Measurements from ENCODE around the gene NAPB. TPM values are rescaled to one million over a fixed set of nuclear protein-coding genes. Genes with fewer than 3 reads are reported as not detected.
"Not testable (repeated sequence)": the region's sequence is repeated elsewhere in the genome, so short reads cannot be mapped to it uniquely, and the experiment has no call there.

NAPB gene
- total RNA-seq, 1 experiment from 2014 or later, result 14.2 TPM

DNA sequence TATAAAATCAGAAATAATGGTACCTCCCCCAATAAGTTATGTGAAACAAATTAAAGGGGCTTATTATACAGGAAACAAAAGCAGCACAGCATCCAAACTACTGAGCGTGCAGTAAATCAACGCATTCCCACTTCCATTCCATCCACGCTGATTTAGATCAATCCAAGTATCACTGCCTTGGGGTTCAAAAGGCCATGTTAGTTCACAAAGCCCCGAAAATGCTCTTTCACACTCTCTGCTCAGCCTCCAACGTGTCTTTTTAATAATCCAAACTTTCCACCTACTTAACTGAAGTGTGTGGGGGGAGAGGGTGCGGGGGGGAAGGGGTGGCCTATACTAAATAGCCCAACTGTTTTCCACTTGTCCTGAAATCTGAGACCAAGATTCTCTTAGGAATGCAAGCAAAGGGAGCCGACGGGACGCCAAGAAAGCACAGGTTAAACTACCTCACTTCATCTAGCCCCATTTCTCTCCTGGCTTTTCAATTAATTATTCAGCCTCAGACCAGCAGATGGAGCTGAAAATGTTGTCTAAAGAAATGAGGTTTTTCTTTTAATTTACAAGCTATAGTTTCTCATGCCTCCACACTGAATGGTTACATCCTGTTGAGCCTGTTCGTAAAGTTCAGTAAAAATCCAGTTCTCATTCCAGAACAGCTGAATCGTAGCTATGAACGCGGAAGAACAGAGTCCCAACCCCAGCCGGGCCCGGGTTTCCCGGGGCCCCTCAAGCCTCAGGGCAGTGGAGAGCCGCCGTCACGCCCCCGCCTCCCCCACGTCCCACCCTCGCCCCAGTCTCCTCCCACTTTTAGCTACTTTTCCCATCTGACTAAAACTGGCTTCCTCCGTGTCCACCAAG, 71.7 kb downstream of the NAPB start:
- no peak for DNase-seq (ENCODE audit: low read depth)

DNA sequence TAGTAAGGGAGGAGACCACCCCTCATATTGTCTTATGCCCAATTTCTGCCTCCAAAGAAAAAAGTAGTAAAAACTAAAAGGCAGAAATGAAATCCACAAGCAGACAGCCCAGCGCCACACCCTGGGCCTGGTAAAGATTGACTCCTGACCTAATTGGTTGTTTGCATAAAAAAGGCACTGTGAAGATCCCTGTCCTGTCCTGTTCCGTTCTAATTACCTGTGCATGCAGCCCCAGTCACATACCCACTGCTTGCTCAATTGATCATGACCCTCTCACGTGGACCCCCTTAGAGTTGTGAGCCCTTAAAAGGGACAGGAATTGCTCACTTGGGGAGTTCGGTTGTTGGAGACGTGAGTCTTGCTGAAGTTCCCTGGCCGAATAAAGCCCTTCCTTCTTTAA, 72.8 kb downstream of the NAPB start:
- DNase-seq (ENCODE audit: low read depth), result not testable (repeated sequence)

DNA sequence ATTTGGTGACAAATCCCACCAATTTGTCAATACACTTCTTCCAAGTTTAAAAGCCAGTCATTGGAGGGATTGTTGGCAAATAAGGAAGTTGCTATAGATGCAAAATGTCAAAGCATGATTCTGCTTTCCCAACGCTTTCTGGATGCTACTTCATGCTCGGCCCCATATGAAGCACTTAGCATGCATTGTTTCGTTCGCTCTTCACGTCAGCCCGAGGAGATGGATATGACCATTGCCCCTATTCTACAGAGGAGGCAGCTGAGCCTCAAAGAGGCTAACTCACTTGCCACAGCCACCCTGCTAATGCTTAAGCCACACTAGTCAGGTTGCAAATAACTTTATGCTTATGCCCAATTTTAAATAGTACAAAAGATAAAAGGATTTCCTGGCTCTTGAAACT, 73.5 kb downstream of the NAPB start:
- DNase-seq (ENCODE audit: low read depth), result no peak

DNA sequence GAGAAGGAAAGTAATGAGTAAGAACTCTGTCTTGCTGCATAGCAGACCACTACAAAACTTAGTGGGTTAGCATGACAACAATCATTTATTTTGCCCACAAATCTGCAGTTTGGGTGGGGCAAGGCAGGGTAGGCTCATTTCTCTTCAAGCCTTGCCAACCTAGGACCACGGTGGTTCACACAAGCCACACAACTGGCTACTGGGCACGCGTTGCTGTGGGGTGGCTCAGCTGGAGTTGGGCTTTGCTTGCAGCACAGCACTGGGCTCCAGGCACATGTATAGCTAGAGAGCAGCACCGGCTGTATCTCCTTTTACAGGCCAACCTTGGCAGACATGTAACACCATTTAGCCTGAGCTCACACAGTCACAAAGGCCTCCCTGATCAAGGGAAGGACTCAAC, 75.3 kb downstream of the NAPB start:
- DNase-seq (ENCODE audit: low read depth), result no peak

DNA sequence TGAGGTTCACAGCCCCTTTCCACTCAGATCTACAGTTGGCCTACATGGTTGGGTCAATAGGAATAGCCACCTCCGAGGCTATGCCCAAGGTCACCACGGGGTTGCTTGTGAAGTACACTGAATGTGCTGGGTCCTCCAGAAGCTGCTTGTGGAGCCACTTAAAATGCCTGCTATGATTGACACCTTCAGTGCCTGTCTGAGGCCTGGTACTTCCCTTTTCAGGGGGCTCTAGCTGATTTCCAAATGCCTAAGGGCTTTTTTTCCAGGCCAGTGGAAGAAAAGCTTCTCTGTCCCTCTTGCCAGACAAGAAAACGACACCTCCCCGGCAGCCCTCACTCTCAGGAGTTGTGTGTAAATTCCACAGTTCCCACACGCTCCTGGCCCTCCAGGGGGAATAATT, 77.0 kb downstream of the NAPB start:
- no peak for DNase-seq (ENCODE audit: low read depth)

DNA sequence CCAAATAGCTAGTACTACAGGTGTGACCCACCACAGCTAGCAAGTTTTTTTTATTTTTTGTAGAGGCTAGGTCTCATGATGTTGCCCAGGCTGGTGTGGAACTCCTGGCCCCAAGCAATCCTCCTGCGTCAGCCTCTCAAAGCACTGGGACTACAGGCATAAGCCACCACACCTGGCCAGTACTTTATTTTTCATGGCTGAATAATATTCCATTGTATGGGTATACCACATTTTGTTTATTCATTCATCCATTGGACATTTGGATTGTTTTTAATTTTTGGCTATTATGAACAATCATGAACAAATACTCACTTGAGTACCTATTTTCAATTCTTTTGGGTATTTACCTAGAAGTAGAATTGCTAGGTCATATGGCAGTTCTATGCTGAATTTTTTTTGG, 77.7 kb downstream of the NAPB start:
- no peak for DNase-seq (ENCODE audit: low read depth)

DNA sequence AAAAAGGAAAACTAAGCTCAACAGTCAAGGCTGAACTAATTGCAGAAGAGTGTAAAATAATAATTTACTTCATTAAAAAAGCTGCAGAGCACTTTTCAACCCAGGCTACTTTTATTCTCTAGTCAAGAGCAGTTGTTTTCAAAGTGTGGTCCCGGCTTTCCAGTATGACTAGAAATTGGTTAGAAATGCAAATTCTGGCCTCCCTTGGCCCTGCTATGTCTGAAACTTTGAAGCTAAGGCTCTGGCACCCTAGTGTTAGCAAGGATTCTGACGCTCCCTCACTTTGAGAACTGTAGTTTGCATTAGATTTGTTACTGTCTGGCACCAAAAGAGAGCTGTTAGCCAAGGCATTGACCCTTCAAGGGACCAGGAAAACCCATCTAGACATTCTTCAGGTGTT, 80.2 kb downstream of the NAPB start:
- no peak for DNase-seq (ENCODE audit: low read depth)

DNA sequence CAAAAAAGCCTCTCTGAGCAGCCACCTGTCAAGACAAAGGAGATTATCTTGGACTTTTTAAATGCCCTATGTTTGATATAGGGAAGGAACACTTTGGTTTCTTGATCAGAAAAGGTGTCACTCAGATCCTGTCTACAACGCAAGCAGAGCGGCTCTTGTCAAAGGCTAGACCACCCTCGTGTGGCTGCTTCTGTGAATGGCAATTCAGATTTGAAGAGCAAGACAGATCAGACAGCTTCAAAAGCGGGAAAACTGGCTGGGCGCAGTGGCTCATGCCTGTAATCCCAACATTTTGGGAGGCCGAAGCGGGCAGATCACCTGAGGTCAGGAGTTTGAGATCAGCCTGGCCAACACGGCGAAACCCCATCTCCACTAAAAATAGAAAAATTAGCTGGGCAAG, 80.8 kb downstream of the NAPB start:
- peak; percentile 64 for DNase-seq (ENCODE audit: low read depth)

DNA sequence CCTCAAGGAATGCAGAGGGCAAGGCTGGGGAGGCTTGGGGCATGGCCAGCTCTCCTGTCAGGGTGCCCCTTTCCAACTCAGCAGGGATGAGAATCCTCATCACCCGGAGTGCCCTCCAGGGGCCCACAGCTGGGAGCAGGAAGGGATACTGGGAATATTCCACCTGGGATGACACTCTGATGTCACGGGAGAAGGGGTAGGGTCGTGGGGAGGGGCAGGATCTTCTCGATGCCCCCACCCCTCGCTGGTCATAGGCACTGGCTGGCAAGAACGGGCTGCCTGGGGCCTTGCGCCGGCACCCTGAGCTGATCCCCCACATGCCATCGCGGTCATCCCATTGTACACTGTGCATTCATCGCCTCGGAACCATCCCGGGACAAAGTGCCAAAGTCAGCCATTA, 81.3 kb downstream of the NAPB start:
- DNase-seq (ENCODE audit: low read depth), result no peak

DNA sequence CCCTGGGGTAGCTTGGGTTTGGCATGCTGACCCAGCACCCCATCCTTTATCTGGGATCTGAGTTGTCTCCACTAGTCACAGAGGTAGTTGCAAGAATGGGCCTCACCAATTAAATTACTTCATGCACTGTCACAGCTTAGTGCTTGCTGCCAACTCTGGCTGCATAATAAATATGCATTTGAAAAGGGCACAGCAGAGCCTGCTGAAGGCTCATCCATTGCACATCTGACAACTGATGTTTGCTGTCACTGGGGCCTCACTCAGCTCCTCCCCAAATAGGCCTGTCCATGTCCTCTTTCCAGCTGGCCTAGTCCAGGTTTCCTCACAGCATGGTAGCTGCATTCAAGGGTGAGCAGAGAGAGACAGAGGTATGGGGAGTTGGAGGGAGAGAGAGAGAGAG, 84.0 kb downstream of the NAPB start:
- DNase-seq (ENCODE audit: low read depth), result no peak

DNA sequence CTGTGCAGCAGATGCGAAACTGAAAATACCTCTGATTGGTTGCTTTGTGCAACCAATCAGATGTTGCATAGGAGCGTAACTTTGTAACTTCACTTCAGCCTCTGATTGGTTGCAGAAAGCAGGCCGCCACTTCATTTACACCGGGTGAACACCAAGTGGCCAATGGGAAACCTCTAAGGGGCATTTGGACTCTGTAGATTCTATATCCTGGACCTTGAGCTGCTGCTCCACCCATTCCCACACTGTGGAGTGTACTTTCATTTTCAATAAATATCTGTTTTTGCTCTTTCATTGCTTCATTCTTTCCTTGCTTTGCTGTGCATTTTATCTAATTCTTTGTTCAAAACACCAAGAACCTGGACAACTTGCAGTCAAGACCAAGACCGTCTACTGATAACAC, 84.8 kb downstream of the NAPB start:
- DNase-seq (ENCODE audit: low read depth), result no peak

DNA sequence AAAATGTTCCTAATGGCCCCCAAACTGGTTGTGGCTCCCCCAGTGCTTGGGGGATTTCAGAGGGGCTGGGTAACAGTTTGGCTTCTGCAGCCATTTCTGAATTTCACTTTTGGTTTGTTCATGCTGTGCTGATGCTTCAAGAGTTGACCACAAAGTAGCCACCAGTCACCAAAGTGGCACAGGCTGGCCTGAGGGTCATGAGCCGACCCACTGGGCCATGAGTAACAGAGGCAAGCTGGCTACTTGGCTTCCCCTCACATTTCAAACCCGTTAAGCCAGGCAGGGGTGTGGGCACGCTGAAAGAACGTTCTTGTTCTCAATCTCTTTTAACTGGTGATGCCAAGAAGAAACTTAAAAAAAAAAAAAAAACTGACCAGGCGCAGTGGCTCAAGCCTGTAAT, 85.8 kb downstream of the NAPB start:
- DNase-seq (ENCODE audit: low read depth), result no peak

DNA sequence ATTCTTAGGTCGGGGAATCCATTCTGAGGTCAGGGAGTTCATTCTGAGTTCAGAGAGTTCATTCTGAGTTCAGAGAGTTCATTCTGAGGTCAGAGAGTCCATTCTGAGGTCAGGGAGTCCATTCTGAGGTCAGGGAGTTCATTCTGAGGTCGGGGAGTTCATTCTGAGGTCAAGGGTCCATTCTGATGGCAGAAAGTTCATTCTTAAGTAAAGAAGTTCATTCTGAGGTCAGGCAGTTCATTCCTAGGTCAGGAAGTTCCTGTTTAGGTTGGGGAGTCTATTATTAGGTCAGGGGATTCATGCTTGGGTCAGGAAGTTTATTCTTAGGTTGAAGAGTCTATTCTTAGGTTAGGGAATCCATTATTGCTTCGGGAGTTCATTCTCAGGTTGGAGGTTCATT, 87.2 kb downstream of the NAPB start:
- no peak for DNase-seq (ENCODE audit: low read depth)

DNA sequence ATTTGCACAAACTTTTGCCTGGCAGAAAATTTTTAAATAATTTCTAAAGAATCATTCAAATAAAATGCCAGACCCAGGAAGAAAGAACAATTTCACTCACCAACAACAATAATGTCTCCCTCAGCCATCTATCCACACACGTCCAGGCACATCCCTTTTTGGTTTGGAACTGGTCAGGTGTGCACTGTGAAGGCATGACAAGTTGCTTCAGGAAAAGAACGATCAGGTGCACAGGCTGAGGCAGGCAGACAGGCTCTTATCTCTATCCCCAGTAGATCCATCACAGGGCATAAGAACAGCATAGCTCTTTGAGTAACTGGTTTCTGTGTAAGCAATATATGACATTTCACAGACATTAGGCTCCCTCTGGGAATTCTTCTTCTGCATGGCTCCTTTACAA, 88.8 kb downstream of the NAPB start:
- no peak for DNase-seq (ENCODE audit: low read depth)

DNA sequence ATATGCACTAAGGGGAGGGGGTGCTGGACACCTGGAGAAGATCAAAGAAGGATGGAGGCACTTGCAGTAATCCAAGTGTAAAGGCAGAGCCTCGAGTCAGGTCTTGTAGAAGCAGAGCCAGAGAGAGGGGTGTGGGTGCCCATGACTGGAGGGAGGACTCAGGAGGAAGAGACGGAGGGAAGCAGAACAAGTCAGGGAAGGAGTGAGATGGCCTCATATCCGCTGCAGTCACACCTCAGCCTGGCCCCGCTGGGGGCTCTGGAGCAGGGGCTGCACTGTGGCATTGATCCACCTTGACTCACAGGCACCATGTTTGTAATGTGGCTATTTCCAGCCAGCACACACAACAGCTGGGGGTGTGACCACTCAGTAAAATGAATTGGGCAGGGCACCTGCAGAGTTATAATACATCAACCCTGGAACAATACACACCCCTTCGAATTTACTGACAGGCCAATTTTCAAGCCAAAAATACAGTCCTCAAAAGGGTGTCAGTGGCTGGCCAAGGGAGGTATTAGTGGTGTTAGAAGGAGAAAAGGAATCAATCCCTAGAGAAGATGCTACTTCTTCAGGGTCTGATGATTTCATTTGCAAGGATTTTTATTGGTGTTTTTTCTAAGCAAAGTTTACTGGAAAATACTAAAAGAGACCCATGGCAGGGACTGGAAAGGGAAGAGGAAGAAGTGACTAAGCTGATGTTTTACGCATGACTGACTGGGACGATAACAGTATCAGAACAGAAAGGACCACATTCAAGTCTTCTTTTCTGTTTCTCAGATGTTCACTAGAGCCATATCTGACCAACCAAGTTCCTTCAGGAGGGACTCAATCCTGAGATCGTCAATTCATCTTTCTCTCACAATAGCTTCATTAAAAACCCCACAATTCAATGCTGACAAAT, 89.6 kb downstream of the NAPB start:
- DNase-seq (ENCODE audit: low read depth), result no peak

DNA sequence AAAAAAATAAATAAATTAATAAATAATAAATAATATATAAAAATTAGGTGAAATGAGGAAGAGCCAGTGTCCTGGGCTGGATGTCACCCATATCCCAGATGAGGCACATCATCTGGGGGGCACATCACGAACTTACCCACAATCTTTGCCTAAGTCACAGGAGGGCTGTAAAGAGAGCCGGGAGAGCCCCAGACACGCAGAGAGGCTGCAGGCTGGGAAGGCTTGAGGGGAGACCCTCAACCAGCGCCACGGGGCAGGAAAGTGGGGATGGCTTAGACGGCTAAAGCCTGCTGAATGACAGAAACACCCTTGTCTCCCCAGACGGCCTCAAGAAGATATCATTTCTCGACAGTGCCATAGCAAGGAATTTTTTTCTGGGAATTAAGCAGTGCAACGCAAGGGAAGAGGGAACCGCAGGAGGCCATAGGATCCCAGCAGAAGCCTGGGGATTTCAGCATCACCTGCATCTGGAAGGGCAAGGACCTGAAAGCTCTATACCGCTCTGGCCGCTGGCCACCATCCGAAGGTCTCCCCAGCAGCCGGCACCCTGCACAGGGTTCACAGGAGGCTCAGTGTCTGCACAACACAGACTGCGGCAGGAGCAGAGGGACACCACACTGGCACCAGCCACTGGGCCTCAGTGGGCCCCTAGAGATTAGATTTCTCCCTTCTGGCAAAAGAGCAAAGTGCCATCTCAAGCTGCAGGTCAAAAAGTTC, 93.5 kb downstream of the NAPB start:
- no peak for DNase-seq (ENCODE audit: low read depth)

DNA sequence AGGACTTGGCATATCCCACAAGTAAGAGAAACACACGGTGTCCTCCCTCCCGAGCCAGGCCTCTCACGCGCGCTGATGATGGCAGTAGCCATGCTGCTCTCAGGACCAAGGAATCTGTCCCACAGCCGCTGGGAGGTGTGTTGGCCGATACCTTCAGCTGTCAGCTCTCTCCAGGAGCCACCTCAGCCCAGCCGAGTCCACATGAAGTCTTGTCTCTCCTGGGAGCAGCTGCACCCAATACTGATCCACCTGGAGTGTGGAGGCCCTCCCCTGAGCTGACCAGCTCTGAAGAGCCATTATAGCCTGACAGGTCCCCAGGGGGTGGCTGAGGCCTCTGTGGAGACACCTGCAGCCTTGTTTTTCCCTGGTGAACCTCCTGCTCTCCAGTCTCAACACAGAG, 94.5 kb downstream of the NAPB start:
- no peak for DNase-seq (ENCODE audit: low read depth)

DNA sequence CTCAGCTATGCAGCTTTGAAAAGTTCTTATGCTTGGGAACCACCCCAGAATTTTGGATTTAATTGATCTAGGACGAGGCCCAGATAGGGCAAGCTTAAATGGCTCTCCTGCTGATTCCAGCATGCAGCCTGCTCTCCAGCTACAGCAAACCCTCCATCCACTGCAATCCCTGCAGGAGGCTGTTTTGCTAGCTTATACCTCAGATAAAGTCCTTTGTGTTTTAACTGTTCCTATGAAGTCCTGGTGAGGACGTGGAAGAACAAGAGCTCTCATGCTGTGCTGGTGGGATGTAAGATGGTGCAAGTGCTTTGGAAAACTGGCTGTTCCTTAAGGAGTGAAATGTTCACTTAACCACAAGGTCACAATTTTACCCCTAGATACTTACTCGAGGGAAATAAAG, 96.2 kb downstream of the NAPB start:
- no peak for DNase-seq (ENCODE audit: low read depth)

Data from LHCN-M2 (cell line).